Dedifferentiated amniotic fluid mesenchymal stem cell (primary cell): Measurements from ENCODE around the gene THSD4.
"Not testable (repeated sequence)": the region's sequence is repeated elsewhere in the genome, so short reads cannot be mapped to it uniquely, and the experiment has no call there.

Source experiments
- DNase-seq: peaks from one replicate; pipeline ENCODE4 v3.0.0-alpha.2; 2016; ENCODE audit errors: extremely low spot score

Gene THSD4

DNA sequence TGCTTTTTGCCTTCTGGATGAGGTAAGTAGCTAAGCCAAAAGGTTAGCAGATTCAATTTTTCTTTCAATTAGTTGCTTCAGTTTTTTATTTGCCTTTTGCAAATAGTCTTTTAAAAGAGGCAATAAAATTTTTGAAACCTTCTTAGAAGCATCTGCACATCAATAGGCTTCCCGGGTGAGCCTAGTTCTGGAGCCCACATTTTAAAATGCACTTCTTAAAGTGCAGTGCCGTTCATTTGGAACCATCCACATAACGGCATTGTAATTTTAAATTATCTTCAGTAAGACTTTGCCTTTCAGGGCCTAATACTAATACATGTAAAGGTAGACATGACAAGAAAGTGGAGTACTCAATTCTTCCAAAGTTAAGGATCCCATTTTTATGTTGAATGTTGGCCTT is 269.2 kb downstream of the THSD4 start:
- DNase-seq: no peak

DNA sequence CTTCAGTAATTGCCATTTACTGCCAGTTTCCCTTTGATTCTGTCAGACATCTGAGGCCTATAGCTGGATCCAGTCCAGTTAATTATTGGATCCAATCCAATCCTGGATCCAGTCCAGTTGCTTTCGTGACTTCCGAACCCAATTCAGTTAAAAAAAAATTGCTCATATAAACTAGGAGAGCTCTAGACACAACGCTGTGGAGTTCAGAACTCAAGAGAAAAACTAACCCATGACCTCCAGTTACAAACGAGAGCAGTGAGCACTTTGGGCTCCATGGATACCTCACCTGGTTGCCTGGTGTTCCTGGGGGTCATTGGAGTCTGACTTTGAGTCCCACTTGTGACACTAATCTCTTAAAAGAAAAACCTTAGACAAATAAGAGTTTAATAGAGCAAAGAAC is 269.8 kb downstream of the THSD4 start:
- DNase-seq: no peak

- no peak for DNase-seq
Observed at GRCh38 chr15:71385457-71385856, 270.2 kb downstream of the THSD4 start.

GRCh38 chr15:71386005-71386404 is 270.7 kb downstream of the THSD4 start:
- no peak for DNase-seq

GRCh38 chr15:71386448-71387236 is 271.4 kb downstream of the THSD4 start:
- no peak for DNase-seq

DNA sequence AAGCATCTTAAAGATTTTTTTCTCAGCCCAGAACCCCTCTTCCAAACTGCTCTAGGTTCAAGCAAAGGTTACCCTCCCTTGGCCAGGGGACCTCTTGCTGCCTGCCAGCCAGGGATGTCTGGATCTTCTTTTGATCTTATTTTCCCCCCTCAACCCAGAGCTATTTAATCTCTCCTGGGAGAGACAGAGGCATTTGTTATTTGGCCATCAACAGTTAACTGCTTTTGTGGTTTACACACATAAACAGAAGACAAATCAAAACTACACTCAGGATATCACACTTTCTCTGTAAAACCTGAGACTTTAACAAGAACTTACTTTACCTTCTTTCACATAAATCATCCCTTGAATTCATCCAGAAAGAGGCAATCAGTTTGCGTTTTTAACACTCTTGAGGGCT is 272.5 kb downstream of the THSD4 start:
- DNase-seq: no peak

DNA sequence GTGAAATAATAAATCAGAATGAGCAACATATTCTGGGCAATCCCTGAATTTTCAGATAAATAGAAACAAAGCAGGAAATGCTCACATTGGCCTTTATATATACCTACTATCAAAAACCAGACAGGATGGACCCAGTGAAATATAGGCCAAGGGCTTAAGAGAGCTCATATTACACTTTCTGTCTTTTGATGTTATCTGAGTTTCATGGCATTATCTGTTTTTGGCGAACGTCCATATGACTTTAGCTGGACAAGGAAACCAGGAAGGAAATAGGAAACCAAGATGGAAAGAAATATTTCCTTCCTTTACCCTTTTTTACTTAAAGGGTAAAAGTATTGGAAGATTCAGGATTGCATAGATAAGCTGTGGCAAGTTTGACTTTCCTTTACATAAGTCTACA is 274.8 kb downstream of the THSD4 start:
- no peak for DNase-seq

- no peak for DNase-seq
Observed at GRCh38 chr15:71391421-71392088, 276.3 kb downstream of the THSD4 start.

GRCh38 chr15:71392861-71393283 is 277.6 kb downstream of the THSD4 start:
- DNase-seq: no peak

DNA sequence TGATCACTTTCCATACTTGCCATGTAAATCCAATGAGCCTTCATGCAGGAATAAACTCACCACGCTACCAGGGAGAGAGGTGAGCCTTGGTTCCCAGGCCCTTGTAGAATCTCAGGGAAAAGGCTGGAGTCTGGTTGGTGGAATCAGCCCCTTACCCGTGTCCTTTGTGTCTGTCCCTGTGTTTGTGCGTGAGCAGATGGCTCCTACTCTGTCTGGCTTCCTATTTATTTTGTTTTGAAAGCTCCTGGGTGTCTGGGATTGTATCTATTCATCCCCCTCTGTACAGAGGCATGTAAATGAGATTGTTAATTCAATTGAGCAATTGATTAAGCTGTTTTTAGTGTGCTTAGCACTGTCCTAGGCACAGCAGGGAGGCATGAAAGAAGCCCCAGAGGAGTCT is 278.1 kb downstream of the THSD4 start:
- DNase-seq: no peak

- DNase-seq: no peak
Observed at GRCh38 chr15:71396536-71397125, 281.4 kb downstream of the THSD4 start.

DNA sequence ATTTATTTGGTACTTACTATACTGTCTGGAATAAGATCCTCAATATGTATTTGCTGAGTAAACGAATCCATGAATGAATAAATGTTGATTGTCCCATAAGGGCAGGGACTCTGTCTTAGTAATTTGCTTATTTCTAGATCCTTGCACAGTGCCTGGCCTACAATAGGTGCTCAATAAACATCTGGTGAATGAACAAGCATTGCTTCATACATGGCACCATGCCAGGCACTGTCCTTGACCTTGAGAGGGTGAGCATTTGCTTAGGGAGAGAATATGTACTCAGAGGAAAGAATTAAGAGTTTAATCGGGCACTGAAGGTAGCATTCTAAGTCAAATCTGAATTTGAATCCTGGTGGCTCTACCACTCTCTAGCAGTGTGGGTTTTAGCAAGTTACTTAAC is 282.1 kb downstream of the THSD4 start:
- DNase-seq: no peak

- no peak for DNase-seq
Observed at GRCh38 chr15:71400294-71400693, 285.0 kb downstream of the THSD4 start.

DNA sequence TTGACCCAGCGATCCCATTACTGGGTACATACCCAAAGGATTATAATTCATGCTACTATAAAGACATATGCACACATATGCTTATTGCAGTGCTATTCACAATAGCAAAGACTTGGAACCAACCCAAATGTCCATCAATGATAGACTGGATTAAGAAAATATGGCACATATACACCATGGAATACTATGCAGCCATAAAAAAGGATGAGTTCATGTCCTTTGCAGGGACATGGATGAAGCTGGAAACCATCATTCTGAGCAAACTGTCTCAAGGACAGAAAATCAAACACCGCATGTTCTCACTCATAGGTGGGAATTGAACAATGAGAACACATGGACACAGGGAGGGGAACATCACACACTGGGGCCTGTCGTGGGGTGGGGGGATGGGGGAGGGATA is 286.5 kb downstream of the THSD4 start:
- DNase-seq: not testable (repeated sequence)

DNA sequence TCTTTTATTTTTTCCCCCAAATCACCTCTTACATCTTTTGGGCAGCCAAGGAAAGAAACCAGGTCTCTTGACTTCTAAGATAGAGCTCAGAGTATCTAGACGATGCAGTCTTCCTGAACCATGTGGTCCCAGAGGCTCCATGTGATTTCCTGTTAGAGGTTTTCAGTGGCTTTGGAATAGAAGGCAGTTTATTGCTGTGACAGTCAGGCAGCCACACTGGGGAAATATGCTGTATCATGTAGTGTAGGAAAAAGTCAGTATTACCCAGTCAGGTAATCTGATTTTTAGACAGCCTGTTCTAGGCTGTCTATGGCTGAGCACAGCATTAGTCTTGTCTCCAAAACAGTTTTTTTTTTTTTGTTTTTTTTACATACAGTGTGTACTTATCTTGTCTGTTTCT is 294.3 kb downstream of the THSD4 start:
- no peak for DNase-seq

DNA sequence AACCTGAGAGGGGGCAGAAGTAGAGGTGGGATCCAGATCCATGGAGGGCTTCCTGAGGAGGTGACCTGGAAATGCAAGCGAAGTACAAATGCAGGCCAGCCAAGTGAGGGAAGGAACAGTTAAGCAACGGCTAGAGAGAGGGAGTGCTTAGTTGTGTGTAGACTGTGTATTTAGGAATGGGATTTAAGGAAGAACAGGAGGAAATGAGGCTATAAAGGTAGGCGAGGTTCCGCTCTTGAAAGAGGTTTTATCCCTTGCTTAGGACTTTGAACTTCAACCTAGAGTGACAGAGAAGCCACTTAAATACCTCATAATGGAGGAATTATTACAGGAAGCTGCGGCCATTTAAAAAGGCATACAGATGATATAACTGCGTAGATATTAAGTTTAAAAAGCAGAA is 295.1 kb downstream of the THSD4 start:
- no peak for DNase-seq

DNA sequence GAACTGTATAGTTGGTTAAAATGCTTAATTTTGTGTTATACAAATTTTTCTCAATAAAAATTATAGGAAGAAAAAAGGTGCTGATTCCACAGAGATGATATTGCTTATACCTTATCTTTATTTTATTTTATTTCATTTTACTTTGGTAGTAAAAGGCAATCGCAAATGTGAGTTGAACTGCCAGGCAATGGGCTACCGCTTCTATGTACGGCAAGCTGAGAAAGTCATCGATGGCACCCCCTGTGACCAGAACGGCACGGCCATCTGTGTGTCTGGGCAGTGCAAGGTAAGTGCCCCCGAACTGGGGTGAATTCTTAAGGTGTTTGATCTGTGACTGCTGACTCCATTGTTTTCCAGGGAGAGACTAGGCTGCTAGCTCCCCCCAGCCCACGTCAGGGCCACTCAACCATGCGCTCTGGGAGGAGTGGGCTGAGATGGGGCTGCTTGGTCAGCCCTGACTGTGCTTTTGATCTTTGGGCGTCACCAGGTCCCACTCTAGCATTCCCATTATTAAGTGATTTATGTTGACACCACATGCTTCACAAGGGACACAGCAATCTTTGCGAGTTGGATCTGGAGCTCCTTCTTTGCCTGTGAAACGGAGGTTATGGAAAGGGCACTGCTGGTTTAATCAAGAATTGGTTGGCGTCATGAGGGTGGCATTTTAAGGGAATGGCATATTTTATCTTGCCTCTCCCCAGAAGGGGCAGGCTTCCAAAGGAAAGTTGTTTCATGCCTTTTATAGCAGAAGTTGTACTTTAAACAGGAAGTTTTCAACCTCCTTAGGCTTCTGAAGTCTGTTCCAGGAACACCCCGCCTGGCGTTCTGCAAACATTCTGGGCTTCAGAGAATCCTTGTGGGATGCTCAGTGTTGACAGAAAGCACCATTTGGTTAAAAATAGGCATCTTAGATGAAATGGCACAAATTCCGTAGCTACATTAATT is 296.5 kb downstream of the THSD4 start:
- no peak for DNase-seq

- no peak for DNase-seq
Observed at GRCh38 chr15:71413419-71413818, 298.1 kb downstream of the THSD4 start.

GRCh38 chr15:71414853-71415252 is 299.6 kb downstream of the THSD4 start:
- DNase-seq: no peak

GRCh38 chr15:71422530-71423259 is 307.4 kb downstream of the THSD4 start:
- no peak for DNase-seq

DNA sequence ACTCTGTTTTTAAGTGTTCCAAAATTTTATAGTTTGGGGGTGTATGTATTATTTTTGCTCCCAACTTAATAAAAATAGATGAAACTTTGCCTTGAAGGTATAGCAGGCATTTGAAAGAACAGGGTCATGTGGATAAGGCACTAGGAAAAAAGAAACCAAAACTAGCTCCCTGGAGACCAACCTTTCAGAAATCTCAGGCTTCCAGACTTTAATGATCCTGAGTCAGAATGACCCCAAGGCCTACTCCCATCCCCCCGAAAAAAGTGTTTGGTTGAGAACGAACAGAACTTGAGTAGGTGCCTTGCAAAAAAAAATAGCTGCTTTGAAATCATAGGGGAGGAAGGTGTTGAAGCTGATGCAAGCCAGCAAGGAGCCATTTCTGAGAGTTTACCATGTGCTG is 309.5 kb downstream of the THSD4 start:
- DNase-seq: no peak
